ENCODE results near the gene LRRC46. TPM values are rescaled to one million over a fixed set of nuclear protein-coding genes. Genes with fewer than 3 reads are reported as not detected.
A peak's percentile ranks its signal among the peaks of the same experiment; 100 is the strongest.

LRRC46 gene
- total and polyA plus RNA-seq, 9 of the 15 experiments (the other 6 are each of a cell fraction or from before 2014, with no cell fraction given): 0.39 to 1.4 (median 0.53) TPM; not detected in 1

- Histone ChIP-seq H3K27ac (ENCODE audit: extremely low read depth, low read depth, low read length) (peak overlapping the region; percentile 42; the same call in 2 of the 3 replicates), H3K4me3 (no peak overlapping the region), H3K4me1 (replicated peaks in 1 of 2; ENCODE audit: control insufficient read depth in 2 of 2, insufficient read depth in 2 of 2, low read length in 2 of 2) (peaks cover 39 to 44% of the 10 kb centered on the region in 2 experiments), H3K36me3 (ENCODE audit: control insufficient read depth, insufficient read depth, low read length) (no peaks in the 10 kb centered on the region), H3K9ac (ENCODE audit: insufficient read depth in 1 of 2, low read depth in 2 of 2, low read length in 2 of 2) (peak overlapping the region in 1 of 2 experiments; percentile 61; a peak in 1 of 4 replicates), H4K20me1 (replicated peaks; ENCODE audit: control insufficient read depth, insufficient read depth, low read length) (no peaks in the 10 kb centered on the region), H3K27me3 (ENCODE audit: control insufficient read depth in 2 of 2, insufficient read depth in 2 of 2, low read length in 2 of 2) (no peaks in the 10 kb centered on the region), H3K9me3 (replicated peaks; ENCODE audit: control insufficient read depth, insufficient read depth, low read depth, low read length) (no peaks in the 10 kb centered on the region), H3K79me2 (ENCODE audit: control insufficient read depth, insufficient read depth, low read length) (no peaks in the 10 kb centered on the region), H2AFZ (ENCODE audit: low read depth, low read length) (no peak overlapping the region), H3K9me1 (ENCODE audit: control insufficient read depth, insufficient read depth, low read length) (no peaks in the 10 kb centered on the region), H3K4me2 (ENCODE audit: insufficient read depth, low read length) (peak overlapping the region; percentile 60; the same call in 1 of the 2 replicates)
- in situ Hi-C loops (cut with MboI) (no loop called here), intact Hi-C loops (cut with micrococcal nuclease) (no loop called here)
- BruUV-seq (replicated peaks): no TSS peak
- CTCF ChIA-PET (ENCODE audit: low intra/inter-chr PET ratio): interaction anchor here (1.2 kb wide), 1 partner anchor 10 kb away, joined by 3 read pairs; no protein-coding TSS in a partner anchor
- POLR2A ChIA-PET: interaction anchor here (0.7 to 0.8 kb wide), 2 partner anchors 17 to 70 kb away, joined by 3 read pairs; no protein-coding TSS in a partner anchor
- FAIRE-seq (no peak), ATAC-seq (no peak), DNase-seq (ENCODE audit: extremely low read depth in 1 of 4, low spot score in 3 of 4) (no peak)
- 20% methylated on average over 9 of the region's 10 CpGs for WGBS (ENCODE audit: insufficient coverage, low coverage, missing lambda C conversion rate)
- TF ChIP-seq VEZF1 (CRISPR knock-in tag; IDR thresholded peaks at IDR 0.05) (peak; percentile 46), PURB (CRISPR knock-in tag; IDR thresholded peaks at IDR 0.05; ENCODE audit: low read depth) (no peak), NR2C1 (IDR thresholded peaks at IDR 0.05) (peak; percentile 88), NR2C1 (tag; IDR thresholded peaks at IDR 0.05) (peak; percentile 89), PHB2 (IDR thresholded peaks at IDR 0.05; ENCODE audit: low read depth) (0 out of 2 replicates have a peak, but pooled peaks have one; percentile 17), GTF3C2 (IDR thresholded peaks at IDR 0.05; ENCODE audit: borderline replicate concordance, extremely low read depth, insufficient read length) (no peak), TFAP4 (CRISPR knock-in tag; IDR thresholded peaks at IDR 0.05; ENCODE audit: borderline replicate concordance) (peak; percentile 20; the same call in 1 of the 2 replicates), CEBPG (CRISPR knock-in tag; IDR thresholded peaks at IDR 0.05) (no peak), CEBPG (tag; conservative IDR thresholded peaks at IDR 0.05 in 1 of 2, IDR thresholded peaks at IDR 0.05 in 1 of 2) (no peak), RCOR1 (IDR thresholded peaks at IDR 0.05; ENCODE audit: borderline replicate concordance in 1 of 2, low read depth in 2 of 2, low read length in 2 of 2) (peak in 1 of 2 experiments; percentile 56; a peak in 1 of 4 replicates), ZFP30 (CRISPR knock-in tag; IDR thresholded peaks at IDR 0.05; ENCODE audit: borderline replicate concordance) (no peak), SRSF7 (optimal IDR thresholded peaks at IDR 0.05; ENCODE audit: low read depth, low read length) (no peak), NR2C2 (CRISPR knock-in tag; IDR thresholded peaks at IDR 0.05) (no peak), NR2C2 (tag; IDR thresholded peaks at IDR 0.05) (peak; percentile 88), ZNF589 (CRISPR knock-in tag; IDR thresholded peaks at IDR 0.05; ENCODE audit: low read depth) (0 out of 2 replicates have a peak, but pooled peaks have one; percentile 11)
Measured at GRCh38 chr17:47878203-47879027, 46.9 kb downstream of the LRRC46 start.
